ENCODE results near the gene RAMP2. TPM values are rescaled to one million over a fixed set of nuclear protein-coding genes. Genes with fewer than 3 reads are reported as not detected.
A peak's percentile ranks its signal among the peaks of the same experiment; 100 is the strongest.
"Not testable (repeated sequence)": the region's sequence is repeated elsewhere in the genome, so short reads cannot be mapped to it uniquely, and the experiment has no call there.

RAMP2 gene, protein sequence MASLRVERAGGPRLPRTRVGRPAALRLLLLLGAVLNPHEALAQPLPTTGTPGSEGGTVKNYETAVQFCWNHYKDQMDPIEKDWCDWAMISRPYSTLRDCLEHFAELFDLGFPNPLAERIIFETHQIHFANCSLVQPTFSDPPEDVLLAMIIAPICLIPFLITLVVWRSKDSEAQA
- total RNA-seq, result 1 to 10 TPM; 5.0 to 7.7 TPM
- long read RNA-seq, result 0 reads

GRCh38 chr17:42760652-42761581 is at the start of gene RAMP2:
TSS of gene RAMP2 (plus strand) at chr17:42761227. CDS start at chr17:42761262, 35 bp downstream.
- peak; percentile 67 for ATAC-seq
- peak in 1 of 2 donors; percentile 41 for DNase-seq
- intact Hi-C loops (cut with DNase I, micrococcal nuclease), result loop anchor here in 1 of 2 donors (5.0 kb wide), 1 partner anchor 39 kb away; no protein-coding TSS in a partner anchor

GRCh38 chr17:42720996-42721583 is 39.9 kb upstream of the RAMP2 start:
- intact Hi-C loops (cut with DNase I, micrococcal nuclease), result loop anchor here in 1 of 2 donors (5.0 to 10.0 kb wide), 2 partner anchors 41 to 214 kb away; partner anchors contain the start of gene RAMP2
- ATAC-seq (peak; percentile 86), DNase-seq (no peak)

DNA sequence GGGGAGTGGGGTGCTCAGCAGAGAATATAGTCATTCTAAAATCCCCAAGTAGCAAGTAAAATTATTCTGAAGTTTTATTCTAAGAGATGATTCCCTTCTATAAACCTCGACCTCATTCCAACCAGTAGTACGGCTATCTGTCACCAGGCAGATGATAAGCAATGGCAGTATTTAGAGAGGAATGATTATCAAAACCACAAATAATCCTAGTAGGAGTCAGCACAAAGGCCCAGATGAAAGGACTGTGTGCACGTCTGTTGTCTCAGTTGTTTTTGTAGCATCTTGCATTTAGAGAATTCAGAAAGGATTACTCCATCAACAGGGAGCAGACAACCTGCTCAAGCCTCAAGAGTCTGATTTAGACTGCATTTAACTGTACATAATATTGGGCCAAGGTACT is 37.4 kb upstream of the RAMP2 start:
- DNase-seq (no peak), ATAC-seq (no peak)
- intact Hi-C loops (cut with DNase I, micrococcal nuclease), result loop anchor here in 1 of 2 donors (5.0 to 10.0 kb wide), 2 partner anchors 39 to 211 kb away; partner anchors contain the start of gene RAMP2

DNA sequence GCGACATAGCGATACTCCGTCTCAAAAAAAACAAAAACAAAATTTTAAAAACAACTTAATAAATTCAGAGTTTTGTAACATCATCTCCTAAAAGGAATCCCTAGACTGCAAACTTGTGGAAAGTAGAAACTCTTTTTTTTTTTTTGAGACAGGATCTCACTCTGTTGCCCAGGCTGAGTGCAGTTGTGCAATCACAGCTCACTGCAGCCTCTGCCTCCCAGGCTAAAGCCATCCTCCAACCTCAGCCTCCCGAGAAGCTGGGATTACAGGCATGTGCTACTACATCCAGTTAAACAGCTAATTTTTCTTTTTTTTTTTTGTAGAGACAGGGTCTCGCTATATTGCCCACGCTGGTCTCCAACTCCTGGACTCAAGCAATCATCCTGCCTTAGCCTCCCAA is 35.9 kb upstream of the RAMP2 start:
- ATAC-seq (no peak), DNase-seq (no peak)
- intact Hi-C loops (cut with DNase I, micrococcal nuclease), result loop anchor here in 1 of 2 donors (10.0 kb wide), 1 partner anchor 210 kb away; no protein-coding TSS in a partner anchor

DNA sequence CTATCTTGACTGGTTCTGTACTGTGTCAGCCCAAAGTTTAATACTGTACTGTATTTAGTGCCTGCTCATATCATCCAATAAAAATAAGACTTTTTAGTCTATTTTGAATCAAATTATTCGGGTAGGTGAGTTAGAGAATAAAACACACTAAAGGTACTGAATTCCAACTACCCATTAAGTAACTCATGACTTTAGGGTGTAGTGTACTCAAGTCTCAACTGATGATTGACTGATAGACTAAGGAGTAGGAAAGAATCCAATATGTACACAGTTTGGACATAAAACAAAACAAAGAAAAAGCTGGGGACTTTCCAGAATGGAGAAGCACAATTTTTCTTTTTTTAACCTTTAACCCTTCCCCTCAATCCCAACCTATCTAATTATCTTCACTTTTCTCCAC is 20.3 kb upstream of the RAMP2 start:
- intact Hi-C loops (cut with DNase I, micrococcal nuclease), result no loop called here
- no peak for ATAC-seq
- no peak for DNase-seq

DNA sequence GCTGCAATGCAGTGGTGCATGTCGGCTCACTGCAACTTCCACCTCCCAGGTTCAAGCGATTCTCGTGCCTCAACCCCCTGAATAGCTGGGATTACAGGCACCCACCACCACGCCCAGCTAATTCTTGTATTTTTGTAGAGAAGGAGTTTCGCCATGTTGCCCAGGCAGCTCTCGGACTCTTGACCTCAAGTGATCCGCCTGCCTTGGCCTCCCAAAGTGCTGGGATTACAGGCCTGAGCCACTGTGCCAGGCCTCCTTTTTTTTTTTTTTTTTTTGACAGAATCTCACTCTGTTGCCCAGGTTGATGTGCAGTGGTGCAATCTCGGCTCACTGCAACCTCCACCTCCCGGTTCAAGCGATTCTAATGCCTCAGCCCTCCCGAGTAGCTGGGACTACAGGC is 18.1 kb upstream of the RAMP2 start:
- intact Hi-C loops (cut with DNase I, micrococcal nuclease); DNase-seq; ATAC-seq: not testable (repeated sequence)

DNA sequence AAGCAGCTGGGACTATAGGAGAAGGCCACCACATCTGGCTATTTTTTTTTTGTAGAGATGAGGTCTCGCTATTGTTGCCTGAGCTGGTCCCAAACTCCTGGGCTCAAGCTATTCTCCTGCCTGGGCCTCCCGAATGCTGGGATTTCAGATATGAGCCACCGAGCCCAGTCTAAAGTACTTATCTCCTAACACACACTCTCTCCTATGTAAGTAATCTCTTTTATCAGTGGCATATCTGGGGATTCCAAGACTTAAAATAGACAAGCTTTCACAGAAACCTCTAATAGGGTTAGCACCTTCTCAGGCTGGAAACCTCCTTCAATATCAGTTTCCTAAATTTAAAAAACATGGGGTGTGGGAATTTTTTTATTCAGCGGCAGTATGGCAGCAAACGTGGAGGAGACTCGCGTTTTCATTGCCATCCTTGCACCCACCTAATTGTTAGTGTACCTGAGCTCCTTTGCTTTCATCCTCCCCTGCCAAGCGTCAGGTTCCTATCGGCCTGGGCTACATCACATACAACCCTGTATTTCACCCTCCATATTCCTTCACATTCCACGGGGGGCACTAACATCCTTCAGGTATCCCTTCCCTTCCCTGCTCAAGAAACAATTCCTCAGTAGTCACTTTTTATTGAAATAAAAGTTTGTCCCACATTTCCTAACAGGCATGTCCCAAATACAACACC is 17.3 kb upstream of the RAMP2 start:
- intact Hi-C loops (cut with DNase I, micrococcal nuclease), result no loop called here
- ATAC-seq, result no peak
- DNase-seq, result no peak

DNA sequence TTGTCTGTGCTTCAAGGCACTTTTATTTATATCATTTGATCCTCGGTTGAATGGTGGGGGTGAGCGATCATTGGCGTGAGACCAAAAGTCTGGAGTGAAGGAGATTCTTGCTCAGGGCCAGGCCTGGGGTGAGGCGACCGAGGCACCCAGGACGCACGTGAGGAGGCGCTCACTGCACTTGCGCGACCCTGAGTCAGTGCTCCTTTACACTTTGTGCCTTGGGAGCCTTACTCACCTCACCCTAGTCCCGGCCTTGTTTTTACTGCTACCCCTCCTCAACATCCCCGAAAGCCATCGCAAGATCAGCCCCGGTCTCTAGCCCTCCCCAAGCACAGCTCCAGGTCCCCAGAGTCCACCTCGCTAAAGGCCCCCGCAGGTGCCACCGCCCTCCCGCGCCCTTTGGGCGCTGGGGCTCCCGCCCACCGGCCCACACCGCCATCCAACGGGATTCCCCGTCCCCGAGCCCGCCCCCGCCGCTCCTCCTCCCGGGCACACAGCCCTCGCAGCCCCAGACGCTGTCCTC is 16.7 kb upstream of the RAMP2 start:
- DNase-seq (peak; percentile 74 to 81), ATAC-seq (peak; percentile 82)
- intact Hi-C loops (cut with DNase I, micrococcal nuclease), result no loop called here

DNA sequence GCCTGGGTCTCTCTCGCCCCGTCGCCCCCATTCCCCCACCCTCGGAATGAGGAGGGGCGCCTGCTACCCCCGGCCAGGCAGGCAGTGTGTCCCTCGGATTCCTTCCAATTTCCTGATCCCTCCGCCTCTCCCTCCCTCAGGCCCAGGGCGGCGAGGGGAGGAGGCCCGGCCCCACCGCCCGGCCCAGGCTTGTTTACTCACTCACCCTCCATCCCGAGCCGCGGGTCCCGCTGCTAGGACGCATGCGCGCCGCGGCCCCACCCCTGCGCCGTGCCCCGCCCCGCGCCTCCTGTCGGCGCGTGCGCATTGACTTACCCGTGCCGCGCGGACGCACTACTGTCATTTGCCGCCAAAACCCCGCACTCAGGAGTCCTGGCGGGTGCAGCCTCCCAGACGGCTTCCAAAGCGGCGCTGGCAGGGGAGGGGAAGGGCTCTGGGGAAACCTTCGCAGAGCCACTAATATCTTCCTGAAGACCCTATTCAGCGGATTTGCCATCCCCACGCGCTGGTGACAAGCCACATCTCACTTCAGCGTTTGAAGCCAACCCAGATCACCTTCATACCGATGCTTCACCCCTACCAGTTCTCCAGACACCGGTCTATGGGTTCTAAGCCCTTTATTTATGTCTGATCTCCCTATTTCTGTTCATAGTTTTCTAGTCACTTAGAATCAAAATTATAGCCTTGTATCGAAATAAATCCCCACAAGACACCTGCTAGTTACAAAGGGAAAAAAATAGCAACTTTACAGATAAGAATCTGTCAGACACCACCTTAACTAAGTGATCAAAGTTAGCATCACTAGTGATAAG is 16.0 kb upstream of the RAMP2 start, which contains the start of gene EZH1:
EZH1 (minus strand) TSS at position 235 of the 812 bp plus-strand sequence. CDS start 16,099 bp downstream, outside the sequence.
- intact Hi-C loops (cut with DNase I, micrococcal nuclease), result no loop called here
- ATAC-seq (peak; percentile 96), DNase-seq (peak; percentile 84 to 89)

GRCh38 chr17:42748202-42748907 is 12.7 kb upstream of the RAMP2 start:
- ATAC-seq (no peak), DNase-seq (no peak)
- intact Hi-C loops (cut with DNase I, micrococcal nuclease), result no loop called here

- DNase-seq, result no peak
- intact Hi-C loops (cut with DNase I, micrococcal nuclease), result no loop called here
Observed at GRCh38 chr17:42748908-42749798, 11.9 kb upstream of the RAMP2 start.

GRCh38 chr17:42750739-42751344 is 10.2 kb upstream of the RAMP2 start:
- ATAC-seq, result no peak
- DNase-seq, result no peak
- intact Hi-C loops (cut with DNase I, micrococcal nuclease), result no loop called here

More at GRCh38 chr17:42748908-42749798, 11.9 kb upstream of the RAMP2 start:
- ATAC-seq, result no peak

- DNase-seq (no peak), ATAC-seq (no peak)
- intact Hi-C loops (cut with DNase I, micrococcal nuclease), result no loop called here
Observed at GRCh38 chr17:42751628-42752027, 9.4 kb upstream of the RAMP2 start.

- intact Hi-C loops (cut with DNase I, micrococcal nuclease), result no loop called here
- DNase-seq (peak in 1 of 2 donors; percentile 32), ATAC-seq (no peak)
Observed at GRCh38 chr17:42754782-42755181, 6.2 kb upstream of the RAMP2 start.

GRCh38 chr17:42759982-42760651 is 910 bp upstream of the RAMP2 start:
- intact Hi-C loops (cut with DNase I, micrococcal nuclease), result loop anchor here in 1 of 2 donors (5.0 kb wide), 1 partner anchor 38 kb away; no protein-coding TSS in a partner anchor
- ATAC-seq, result no peak
- DNase-seq, result no peak
